Activated CD8-positive, alpha-beta memory T cell treated with anti-CD3 and anti-CD28 coated beads for 1 hour (primary cell): ENCODE results near the gene NDUFC2.
"Not testable (repeated sequence)": the region's sequence is repeated elsewhere in the genome, so short reads cannot be mapped to it uniquely, and the experiment has no call there.

Experiments used
- DNase-seq, 2 donors: peaks; one replicate each; pipeline ENCODE4 v3.0.0-alpha.2; 2020; ENCODE audit warnings: low read depth in 1 of 2; ENCODE audit errors: extremely low read depth in 1 of 2

Gene NDUFC2

DNA sequence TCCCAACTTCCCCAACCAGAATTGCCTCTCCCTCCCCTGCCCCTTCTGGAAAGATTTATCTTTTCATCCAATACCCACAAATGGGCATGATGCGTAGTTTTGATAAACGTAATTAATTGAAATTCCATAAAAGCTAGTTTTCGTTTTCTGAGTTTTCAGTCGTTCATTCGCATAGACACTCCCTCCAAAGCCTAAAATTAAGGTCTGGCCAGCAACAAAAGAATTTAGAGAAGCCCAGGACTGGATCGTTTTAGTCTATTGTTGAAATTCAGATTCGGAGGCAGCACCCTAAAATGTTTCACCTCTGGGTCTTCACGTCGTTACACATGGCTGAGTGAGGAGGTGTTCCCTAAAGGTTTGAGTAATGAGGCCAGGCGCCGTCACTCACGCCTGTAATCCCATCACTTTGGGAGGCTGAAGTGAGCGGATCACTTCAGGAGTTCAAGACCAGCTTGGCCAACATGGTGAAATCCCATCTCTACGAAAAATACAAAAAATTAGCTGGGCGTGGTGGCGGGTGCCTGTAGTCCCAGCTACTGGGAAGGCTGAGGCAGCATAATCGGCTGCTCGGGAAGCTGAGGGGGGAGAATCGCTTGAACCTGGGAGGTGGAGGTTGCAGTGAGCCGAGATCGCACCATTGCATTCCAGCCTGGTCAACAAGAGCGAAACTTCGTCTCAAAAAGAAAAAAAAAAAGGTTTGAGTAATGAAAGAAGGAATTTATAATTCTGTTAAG is 589 bp upstream of the NDUFC2 start:
- no peak for DNase-seq

DNA sequence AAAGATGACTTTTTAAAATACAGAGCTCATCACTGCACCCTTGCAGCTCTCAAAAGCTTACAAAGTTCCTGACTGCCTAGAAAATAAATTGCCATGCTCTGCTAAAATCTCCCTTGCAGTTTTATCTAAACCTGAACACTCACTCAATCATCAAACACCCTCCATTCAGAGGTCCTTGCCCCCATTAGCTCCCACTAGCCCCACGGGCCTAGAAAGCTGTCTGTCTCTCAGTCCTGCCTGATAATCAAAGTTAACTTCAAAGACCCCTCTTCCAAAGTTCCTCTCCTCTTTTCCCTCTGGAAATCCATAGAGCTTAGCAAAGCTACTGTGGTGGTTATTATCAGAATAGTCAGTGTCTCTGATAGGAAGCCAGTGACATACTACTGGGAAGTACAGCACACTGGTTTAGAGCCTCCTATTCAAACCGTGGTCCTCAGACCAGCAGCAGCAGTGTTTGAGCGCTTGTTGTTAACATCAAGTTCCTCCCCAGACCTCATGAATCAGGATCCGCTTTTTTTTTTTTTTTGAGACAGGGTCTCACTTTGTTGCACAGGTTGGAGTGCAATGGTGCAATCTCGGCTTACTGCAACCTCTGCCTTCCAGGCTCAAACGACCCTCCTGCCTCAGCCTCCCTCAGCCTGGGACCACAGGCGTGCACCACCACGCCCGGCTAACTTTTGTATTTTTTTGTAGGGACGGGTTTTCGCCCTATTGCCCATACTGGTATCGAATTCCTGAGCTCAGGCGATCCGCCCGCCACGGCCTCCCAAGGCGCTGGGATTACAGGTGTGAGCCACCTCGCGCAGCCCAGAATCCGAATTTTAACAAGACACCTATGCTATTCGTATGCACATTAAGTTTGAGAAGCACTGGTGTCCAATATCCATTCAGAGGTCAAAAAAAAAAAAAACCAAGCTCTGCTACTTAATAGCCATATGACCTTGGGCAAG is 1.2 kb downstream of the NDUFC2 start:
- DNase-seq = no peak

DNA sequence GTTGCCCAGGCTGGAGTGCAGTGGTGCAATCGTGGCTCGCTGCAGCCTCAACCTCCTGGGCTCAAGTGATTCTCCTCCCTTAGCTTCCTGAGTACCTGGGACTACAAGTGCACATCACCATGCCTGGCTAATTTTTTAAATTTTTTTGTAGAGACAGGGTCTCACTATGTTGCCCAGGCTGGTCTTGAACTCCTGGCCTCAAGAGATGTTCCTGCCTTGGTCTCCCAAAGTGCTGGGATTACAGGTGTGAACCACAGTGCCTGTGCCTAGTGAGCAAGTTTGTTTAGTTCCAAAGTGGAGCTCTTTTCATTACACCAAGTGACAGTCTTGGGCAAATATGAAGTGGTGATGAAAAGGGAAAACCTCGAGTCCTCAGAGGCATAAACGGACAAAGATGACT is 2.1 kb downstream of the NDUFC2 start:
- not testable (repeated sequence) for DNase-seq

DNA sequence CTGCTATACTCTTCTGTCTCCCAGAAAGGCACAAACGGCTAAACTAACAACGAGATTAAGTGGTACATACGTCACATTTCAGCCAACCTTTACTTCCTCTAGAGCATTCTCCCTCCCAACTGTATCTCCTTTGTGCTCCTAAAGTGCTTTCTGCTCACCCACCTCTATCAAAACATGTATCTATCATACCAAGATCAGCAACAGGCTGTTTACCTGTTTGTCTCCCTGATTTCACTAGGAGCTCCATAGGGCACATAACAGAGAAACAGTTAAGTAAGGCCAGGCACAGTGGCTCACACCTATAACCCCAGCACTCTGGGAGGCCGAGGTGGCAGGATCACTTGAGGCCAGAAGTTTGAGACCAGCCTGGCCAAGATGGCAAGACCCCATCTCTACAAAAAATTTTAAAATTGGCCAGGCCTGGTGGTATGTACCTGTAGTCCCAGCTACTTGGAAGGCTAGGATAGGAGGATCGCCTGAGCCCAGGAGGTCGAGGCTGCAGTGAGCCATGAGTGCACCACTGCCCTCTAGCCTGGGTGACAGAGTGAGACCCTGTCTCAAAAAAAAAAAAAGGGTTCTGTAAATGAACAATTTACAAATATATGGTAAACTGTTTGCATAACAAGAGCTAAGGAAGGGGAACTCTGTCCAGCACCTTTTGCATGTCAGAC is 2.8 kb downstream of the NDUFC2 start:
- DNase-seq = no peak

DNA sequence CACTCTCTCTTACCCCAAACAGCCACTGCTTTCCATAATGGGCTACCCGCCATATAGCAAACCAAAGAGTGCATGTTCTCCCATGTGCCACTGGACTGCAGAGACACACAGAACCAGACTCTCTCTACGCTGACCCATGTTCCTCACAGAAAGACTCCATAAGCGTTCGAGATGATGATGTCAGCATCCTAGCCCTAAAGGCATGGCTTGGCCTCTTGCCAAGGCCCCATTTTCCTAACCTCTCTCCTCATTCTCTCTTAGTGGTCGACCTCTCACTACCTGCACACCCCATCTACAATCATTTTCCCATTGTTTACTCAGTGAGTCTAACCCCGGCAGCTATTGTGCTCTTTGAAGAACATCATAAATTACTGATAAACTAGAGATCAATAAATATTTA is 4.9 kb downstream of the NDUFC2 start:
- no peak for DNase-seq

DNA sequence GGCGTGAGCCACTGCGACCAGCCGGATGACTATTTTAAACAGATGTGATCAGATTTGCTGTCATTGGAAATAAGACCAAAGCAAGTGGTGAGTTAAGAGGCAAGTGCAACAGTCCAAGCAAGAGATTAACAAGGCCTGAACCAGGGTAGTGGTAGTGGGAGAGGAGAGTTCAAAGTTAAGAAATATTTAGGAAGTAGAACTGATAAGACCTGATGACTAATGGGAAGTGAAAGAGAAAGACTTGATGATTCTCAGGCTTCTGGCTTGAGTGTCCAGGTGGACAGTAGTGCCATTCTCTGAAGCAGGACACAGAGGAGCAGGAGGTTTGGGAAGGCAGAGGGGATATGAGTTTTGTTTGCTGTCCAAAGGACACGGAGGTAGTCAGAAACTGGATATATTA is 7.2 kb downstream of the NDUFC2 start:
- DNase-seq = no peak

DNA sequence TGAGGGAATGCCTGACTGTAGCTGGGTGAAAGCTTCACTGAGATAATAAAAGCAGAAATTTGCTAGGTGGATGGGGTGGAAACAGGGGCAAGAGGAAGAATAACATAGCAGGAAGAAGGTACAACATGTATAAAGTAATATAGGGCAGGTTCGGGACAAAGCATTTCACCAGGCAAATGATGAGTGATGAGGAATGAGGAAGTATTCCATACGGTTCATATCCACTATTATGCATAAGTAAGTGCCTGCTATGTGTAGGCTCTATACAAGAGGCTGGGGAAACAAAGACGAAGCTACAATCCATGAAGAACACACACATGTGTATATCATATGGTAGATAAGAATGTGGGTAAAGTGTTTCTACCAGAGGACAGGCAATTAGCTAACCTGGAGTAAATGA is 7.9 kb downstream of the NDUFC2 start:
- DNase-seq = no peak

DNA sequence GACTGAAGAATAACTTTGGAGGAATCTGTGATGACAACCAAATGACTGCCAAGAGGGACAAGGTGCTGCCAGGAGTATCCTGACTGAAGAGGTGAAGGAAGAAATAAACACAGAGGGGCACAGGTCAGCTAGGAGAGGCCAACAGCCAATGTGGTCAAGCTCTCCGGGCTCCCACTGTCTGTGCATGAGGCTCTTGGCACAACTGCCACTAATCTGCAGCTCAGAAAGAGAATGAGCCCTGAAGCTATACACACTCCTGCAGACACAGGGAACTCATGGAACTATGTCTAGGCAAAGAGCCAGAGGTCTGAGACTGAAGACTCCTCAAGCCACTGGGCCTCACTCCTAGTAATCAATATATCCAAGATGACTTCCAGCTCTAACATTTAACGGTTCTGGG is 9.0 kb downstream of the NDUFC2 start:
- DNase-seq = no peak

DNA sequence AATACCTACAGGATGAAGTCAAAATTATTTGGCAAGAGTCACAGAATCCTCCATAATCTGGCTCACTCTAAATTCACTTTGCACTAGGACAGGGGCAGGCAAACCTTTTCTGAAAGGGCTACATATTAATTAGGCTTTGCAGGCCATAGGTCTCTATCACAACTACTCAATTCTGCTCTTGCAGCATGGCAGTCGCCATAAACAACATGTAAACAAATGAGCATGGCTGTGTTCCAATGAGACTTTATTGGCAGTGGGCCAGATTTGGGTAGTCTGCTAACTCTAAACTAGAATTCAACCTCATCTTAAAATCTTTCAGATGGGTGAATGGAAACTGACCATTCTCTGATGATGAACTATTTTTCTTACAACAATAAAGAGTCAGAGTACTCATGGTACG is 10.2 kb downstream of the NDUFC2 start:
- no peak for DNase-seq

DNA sequence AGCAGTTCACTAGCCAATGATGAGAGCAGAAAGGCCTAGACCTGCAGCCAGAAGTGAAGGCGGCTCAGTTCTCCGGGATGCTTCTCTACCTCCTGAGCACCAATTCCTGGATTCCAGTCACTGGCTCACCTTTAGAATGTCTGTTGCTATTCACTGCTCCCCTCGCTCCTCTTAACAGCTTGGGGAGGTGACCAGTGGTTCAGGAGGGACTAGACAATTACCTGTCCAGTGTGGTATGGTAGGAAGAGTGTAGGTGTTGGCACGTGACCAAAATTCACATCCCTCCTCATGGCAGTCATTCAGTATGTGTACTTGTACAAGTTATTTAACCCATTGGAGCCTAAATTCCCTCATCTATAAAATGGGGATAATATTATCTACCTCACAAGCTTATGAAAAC is 12.0 kb downstream of the NDUFC2 start:
- DNase-seq = no peak

DNA sequence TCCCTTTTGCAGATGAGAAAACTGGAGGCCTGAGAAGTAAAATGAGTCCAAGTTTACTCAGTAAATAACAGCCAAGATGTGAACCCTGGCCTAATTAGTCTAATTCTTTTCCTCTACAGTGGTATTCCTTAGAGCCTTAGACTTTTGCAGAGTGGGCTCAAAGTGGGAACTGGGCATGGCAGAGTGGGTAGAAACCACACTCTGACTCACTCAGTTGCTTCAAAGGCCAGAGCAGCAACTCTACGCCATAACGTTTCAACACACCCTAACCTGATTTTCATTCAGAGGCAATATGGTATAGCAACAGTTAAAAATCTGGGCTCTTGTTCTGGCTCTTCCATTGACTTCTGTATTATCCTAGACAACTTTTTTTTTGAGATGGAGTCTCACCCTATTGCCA is 13.2 kb downstream of the NDUFC2 start:
- DNase-seq = no peak

DNA sequence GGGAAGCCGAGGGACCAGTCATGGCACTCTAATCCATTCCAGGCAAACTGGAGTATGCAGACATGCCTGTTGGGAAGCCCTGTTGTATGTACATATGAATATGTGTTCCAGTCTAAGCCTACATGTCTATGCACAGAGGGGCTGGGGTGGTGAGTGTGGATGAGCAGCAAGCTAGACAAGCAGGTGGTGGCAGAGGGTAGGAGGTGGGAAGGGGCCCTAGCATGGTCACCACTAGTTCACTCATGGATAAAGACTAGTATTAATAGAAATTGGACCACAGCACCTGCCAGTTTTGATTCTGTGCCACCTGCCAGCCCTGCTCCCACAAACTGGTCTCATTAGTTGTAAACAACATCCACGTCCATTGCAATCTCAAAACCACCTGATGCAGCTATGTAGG is 14.5 kb downstream of the NDUFC2 start:
- DNase-seq = no peak

DNA sequence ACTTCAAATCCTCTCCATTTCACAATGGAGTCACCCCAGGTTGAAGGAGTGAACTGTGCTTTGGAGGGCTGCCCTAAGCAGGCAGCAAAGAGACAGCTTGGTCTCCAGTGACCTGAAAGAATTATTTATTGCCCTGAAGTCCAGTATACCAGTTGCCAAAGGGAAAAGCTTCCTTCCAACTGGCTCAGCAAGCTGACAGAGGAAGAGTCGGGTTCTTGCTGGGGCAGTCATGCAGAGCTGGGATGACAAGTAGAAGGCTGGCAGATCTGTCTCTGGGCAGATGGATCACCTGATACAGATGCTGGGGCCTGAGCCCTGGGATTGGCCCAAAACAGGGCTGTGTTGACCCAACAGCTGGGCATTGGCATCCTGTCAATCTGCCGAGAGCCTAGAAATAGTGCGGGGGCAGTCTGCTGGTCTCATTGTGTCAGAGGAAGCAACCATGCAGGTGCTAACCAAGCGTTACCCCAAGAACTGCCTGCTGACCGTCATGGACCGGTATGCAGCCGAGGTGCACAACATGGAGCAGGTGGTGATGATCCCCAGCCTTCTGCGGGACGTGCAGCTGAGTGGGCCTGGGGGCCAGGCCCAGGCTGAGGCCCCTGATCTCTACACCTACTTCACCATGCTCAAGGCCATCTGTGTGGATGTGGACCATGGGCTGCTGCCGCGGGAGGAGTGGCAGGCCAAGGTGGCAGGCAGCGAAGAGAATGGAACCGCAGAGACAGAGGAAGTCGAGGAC is 16.1 kb downstream of the NDUFC2 start, which contains the start of gene THRSP:
Gene THRSP, plus strand, starts transcription at position 422 of the 742 bp plus-strand sequence. Its CDS starts 21 bp downstream, at position 443.
- DNase-seq = no peak

DNA sequence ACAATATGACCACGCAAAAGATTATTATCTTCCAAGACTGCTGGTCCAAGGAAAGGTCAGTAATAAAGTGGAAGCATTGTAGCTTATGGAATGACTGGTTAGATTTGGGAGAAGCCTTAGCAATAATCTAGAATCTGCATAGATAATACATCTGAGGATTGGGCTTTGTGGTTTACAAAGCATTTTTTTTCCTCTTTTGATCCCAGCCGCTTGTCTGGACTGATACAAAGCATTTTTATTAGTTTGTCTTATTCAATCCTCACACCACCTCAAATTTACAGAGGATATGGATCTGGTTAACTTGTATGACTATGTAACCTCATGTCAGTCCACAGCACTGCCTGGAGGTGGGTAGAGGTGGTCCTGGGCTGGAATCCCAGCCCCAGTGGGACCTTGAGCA is 17.0 kb downstream of the NDUFC2 start:
- DNase-seq = no peak

DNA sequence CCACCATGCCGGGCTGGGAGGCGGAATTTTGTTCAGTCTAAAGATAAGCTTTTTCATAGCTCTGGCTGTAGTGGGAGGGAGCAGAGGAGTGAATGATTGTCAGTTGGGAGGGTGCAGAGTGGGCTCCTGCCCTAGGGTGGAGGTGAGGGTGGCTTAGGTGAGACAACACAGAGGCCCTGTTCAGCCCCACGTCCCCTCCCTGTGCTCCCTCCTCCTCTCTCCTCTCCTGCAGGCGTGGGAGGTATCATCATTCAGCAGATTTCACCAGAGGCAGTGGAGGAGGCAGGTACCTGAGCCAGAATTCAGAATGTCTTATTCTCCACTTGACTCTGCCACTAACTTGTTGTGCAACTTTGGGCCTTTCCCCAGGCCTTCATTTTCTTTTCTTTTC is 17.7 kb downstream of the NDUFC2 start:
- DNase-seq = no peak

DNA sequence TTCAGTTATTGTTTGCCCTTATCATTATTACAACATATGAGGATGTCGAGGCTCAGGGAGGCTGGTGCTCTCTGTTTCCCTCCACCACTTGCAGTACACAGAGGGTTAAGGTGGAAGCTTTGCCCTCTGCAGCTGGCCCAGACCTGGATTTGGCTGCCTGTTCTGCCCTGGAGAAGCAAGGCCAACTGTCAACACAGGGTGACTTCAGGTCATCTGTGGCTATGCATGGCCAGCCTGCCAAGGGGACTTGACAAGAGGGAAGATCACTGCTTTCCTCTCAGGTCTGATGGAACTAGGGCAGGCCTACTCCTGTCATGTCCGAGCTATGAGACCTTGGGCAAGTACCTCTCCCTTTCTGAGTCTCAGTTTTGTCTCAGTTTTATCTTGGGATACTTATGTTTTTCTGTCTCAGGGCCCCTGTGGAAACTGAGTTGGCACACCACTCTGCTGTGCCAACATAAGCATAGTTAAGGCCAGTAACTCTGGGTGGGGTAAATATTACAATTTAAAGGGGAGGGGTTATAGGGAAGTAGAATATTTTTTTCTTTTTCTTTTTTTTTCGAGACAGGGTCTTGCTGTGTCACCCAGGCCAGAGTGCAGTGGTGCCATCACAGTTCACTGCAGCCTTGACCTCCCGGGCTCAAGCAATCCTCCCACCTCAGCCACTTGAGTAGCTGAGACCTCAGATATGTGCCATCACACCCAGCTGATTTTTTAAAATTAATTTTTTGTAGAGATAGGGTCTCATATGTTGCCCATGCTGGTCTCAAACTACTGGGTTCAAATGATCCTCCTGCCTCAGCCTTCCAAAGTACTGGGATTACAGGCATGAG is 18.4 kb downstream of the NDUFC2 start:
- DNase-seq = no peak

DNA sequence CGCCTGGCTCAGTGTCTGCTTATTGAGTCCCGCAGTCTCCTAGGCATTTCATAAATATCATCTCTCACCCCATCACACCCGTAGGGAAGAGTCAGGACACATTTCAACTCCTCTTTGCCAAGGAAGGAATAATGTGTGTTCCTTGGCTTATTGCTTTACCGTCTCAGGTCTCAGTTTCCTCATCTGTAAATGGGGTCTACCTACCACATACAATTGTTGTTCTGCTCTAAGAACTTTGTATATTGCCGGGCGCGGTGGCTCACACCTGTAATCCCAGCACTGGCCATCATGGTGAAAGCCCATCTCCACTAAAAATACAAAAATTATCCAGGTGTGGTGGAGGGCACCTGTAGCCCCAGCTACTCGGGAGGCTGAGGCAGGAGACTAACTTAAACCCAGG is 19.1 kb downstream of the NDUFC2 start:
- DNase-seq = no peak

DNA sequence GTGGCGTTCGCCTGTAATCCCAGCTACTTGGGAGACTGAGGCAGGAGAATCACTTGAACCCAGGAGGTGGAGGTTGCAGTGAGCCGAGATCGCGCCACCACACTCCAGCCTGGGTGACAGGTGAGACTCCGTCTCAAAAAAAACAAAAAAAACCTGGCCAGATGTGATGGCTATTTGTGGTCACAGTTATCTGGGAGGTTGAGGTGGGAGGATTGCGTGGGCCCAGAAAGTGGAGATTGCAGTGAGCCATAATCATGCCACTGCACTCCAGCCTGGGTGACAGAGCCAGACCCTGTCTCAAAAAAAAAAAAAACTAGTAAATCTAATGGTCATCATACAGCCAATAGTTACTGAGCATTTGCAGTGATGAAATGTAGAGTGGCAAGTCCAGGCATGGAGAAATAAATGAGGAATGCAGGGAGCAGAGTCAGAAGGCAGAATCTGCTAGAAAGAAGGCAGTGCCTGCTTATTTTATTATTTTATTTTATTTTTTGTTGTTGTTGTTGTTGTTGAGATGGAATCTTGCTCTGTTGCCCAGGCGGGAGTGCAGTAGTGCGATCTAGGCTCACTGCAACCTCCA is 19.8 kb downstream of the NDUFC2 start:
- DNase-seq = not testable (repeated sequence)

DNA sequence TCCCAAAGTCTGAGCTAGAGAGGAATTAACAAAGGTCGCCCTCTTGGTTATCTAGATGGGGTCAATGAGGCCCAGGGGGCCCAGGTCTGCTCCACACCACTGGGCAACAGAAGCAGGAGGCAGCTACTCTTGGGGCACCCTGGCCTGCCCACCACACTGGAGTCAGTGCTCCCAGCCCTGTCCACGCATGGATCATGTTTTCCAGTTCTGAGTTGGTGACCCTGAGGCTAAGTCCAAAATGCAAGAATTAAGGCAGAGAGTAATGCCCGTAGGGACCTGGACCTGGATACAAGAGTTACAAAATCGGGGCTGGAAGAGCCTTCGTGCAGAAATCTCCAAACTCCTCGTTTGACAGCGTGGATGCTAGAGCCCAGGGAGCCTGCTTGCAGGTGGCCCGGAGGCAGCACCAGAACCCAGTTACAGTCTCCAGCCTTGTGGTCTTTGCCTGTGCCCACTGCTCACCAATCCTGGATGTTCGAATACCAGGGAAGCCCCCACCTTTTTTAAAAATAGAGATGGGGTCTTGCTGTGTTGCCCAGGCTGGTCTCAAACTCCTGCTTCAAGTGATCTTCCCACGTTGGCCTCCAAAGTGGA is 22.1 kb downstream of the NDUFC2 start:
- no peak for DNase-seq
